Stomach (tissue), 4 donors: ENCODE measurements around the gene SLC13A3.

Experiments used
- CTCF ChIP-seq, 7 experiments: fragments of 450-650 bp in 4 of 7; fragments of 200-600 bp in 3 of 7; sonication (generic) in 3 of 7; IDR thresholded peaks; one replicate each; pipeline ENCODE4 v1.5.1; 2016 to 2019; ENCODE audit warnings: antibody characterized with exemption in 7 of 7, control low read depth in 2 of 7, mild to moderate bottlenecking in 1 of 7
- POLR2A ChIP-seq, 4 donors: fragments of 450-650 bp; IDR thresholded peaks; one replicate each; pipeline ENCODE4 v1.6.1; 2016; ENCODE audit warnings: antibody characterized with exemption in 4 of 4, control low read depth in 2 of 4, mild to moderate bottlenecking in 1 of 4, moderate library complexity in 1 of 4
- POLR2AphosphoS5 ChIP-seq, 3 donors: sonication (generic); formaldehyde crosslinking; IDR thresholded peaks; one replicate each; pipeline ENCODE4 v1.6.1; 2016; ENCODE audit warnings: antibody characterized with exemption in 3 of 3

GRCh38 chr20:46690219-46691106 is 39.2 kb upstream of the SLC13A3 start:
- no peak for TF ChIP-seq CTCF (IDR thresholded peaks at IDR 0.05)
- no peak for TF ChIP-seq POLR2A (IDR thresholded peaks at IDR 0.05)
- TF ChIP-seq POLR2AphosphoS5 (IDR thresholded peaks at IDR 0.05): no peak
